AG09309 (cell line): ENCODE measurements around the gene NRBP1.
"Not testable (repeated sequence)": the region's sequence is repeated elsewhere in the genome, so short reads cannot be mapped to it uniquely, and the experiment has no call there.

Source experiments
- DNase-seq: peaks from one replicate; pipeline ENCODE4 v3.0.0-alpha.2; 2010; ENCODE audit warnings: low read depth
- H3K4me3 ChIP-seq: 2 replicates; pipeline ENCODE4 v1.5.1; 2011; ENCODE audit warnings: mild to moderate bottlenecking, low read depth, low read length, moderate library complexity; ENCODE audit not compliant: control insufficient read depth
- TF ChIP-seq, protein P1 (sequence below): IDR thresholded peaks from 2 replicates; pipeline ENCODE4 v1.5.1; 2011; ENCODE audit warnings: mild to moderate bottlenecking, low read depth, low read length, inconsistent platforms; ENCODE audit not compliant: insufficient read depth, control insufficient read depth; ENCODE audit errors: missing control alignments

The NRBP1 gene

DNA sequence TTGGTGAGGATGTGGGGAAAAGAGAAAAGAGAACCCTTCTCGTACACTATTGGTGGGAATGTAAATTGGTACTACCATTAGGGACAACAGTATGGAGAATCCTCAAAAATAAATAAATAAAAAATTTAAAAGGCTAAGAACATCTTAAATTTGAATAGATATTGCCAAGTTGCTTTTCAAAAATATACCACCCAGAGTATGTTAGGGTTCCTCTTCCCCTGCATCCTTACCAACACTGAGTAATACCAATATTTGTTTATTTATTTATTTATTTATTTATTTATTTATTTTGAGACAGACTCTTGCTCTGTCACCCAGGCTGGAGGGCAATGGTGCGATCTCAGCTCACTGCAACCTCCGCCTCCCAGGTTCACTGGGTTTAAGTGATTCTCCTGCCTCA lies 5.5 kb upstream of the NRBP1 start:
- TF ChIP-seq, protein P1, sequence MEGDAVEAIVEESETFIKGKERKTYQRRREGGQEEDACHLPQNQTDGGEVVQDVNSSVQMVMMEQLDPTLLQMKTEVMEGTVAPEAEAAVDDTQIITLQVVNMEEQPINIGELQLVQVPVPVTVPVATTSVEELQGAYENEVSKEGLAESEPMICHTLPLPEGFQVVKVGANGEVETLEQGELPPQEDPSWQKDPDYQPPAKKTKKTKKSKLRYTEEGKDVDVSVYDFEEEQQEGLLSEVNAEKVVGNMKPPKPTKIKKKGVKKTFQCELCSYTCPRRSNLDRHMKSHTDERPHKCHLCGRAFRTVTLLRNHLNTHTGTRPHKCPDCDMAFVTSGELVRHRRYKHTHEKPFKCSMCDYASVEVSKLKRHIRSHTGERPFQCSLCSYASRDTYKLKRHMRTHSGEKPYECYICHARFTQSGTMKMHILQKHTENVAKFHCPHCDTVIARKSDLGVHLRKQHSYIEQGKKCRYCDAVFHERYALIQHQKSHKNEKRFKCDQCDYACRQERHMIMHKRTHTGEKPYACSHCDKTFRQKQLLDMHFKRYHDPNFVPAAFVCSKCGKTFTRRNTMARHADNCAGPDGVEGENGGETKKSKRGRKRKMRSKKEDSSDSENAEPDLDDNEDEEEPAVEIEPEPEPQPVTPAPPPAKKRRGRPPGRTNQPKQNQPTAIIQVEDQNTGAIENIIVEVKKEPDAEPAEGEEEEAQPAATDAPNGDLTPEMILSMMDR, result no peak
- DNase-seq, result no peak
- H3K4me3 ChIP-seq, result no peak overlapping the region

DNA sequence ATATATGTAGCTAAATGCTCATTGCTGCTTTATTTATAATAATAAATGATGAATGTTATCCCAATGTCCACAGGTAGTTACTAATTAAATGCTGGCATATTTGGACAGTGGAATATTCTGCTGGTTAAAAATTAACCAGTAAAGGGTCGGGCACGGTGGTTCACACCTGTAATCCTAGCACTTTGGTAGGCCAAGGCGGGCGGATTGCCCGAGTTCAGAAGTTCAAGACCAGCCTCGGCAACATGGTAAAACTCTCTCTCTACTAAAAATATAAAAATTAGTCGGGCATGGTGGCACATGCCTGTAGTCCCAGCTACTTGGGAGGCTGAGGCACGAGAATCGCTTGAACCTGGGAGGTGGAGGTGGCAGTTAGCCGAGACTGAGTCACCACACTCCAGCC lies 3.4 kb upstream of the NRBP1 start:
- H3K4me3 ChIP-seq, DNase-seq: not testable (repeated sequence)

DNA sequence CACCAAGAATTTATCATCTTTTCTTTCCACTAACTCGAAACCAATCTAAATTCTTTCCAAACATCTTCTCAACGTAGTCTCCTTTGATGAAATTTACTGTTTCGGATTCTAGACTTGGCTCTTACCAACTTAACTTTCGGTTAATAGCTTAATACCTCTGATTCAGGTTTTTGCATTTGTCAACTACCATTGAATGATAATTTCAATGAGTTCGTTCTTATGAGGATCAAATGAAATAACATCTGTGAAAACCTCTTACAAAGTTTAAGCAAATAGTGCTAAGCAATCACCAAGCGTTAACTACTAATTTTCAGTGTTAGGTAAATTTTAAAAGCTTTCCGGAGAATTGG lies 593 bp upstream of the NRBP1 start:
- peak overlapping the region; percentile 61 for H3K4me3 ChIP-seq
- no peak for DNase-seq
- TF ChIP-seq, protein P1, result no peak

DNA sequence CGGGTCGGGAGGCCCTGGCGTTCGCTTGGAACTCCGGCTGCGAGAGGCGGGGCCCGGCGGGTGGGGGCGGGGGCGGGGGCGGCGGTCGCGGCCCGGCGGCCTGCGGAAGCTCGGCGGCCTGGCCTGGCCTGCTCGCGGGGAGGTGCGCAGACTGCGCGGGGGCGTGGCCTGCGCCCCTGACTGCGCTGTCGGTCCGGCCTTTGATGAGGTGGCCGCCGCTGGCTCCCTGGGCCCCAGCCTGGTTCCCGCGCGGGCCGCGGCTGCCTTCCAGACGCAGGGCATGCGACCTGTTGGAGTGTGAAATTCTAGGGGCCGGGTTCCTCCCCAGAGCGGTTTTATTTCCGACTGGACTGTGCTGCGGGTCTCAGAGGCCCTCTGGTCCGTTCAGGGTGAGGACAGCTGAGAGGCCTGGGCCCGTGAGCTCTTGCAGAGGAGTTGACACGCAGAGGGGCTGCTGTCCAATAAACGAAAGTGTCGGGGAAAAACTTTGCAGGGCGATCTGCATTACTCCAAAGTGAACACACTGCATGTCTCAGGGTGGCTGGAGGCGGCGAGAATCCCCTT lies 629 bp downstream of the NRBP1 start:
- TF ChIP-seq, protein P1, result no peak
- H3K4me3 ChIP-seq, result peak overlapping the region; percentile 75
- no peak for DNase-seq

DNA sequence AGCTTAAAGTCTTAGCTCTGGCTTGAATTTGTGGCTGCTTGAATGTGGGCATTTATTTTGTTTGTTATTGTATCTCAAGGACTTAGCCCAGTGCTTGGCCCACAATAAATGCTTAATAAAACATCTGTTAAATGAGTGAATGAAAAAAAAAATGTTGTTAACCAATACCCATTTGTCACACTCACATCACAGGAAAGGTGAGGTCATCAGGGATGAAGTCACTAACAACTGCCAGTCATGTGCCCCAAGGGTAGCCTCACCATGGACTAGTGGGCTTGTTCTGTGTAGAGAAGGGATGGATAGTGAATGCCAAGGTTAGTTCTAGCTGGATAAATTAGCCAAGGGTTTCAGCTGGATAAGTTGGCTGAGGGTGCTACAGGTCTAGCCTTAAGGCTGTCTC lies 3.0 kb downstream of the NRBP1 start:
- DNase-seq, result no peak
- TF ChIP-seq, protein P1, result no peak

DNA sequence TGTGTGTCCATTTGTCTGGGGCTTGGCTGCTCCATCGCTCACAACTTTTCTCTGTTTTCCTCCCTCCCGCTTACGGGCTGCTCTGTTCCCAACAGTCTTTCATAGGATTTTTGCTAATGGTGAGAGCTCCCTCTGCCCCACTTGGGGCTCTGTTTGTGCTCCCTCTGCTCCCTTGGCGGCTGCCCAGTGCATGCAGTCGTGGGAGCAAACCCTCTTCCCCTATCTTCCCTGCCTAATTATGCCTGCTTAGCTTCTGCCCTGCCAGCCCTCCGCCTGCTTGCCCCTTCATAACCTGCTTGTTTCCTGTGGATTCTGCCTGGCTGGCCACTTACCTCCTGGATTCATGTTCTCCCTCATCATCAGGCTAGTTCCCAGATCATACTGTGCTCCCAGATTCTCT lies 7.2 kb downstream of the NRBP1 start:
- TF ChIP-seq, protein P1, result no peak
- H3K4me3 ChIP-seq, result no peak overlapping the region
- no peak for DNase-seq

More for the DNA sequence above, 3.0 kb downstream of the NRBP1 start:
- no peak overlapping the region for H3K4me3 ChIP-seq

DNA sequence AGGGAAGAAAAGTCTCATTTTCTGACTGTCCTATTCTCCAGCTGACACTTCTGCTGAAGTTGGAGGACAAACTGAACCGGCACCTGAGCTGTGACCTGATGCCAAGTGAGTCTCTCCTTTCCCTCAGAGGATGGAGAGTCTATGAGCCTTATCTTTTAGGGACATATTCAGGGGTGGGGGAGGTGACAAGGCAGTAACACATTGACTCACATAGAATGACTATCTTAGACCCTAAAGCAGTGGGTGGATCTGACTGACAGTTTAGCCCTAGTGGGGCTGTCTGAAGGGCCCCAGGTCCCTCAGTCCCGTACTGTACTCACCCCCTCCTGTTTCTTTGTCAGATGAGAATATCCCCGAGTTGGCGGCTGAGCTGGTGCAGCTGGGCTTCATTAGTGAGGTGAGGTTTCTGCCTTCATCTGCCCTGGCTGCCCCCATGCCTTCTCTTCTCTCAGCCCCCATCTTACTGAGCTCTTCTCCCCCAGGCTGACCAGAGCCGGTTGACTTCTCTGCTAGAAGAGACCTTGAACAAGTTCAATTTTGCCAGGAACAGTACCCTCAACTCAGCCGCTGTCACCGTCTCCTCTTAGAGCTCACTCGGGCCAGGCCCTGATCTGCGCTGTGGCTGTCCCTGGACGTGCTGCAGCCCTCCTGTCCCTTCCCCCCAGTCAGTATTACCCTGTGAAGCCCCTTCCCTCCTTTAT lies 12.9 kb downstream of the NRBP1 start:
- H3K4me3 ChIP-seq, result no peak overlapping the region
- DNase-seq, result no peak
- TF ChIP-seq, protein P1, result no peak
